HCT116 (cell line): Measurements from ENCODE around the gene SMC6.

Experiments
- CEBPB ChIP-seq: IDR thresholded peaks from 2 replicates; pipeline ENCODE4 v1.6.1; 2012; ENCODE audit warnings: low read depth
- EGR1 ChIP-seq: IDR thresholded peaks from 2 replicates; pipeline ENCODE4 v1.6.1; 2012; ENCODE audit warnings: low read depth
- EZH2 ChIP-seq: fragments of 200-600 bp; sonication (generic); IDR thresholded peaks from 2 replicates; pipeline ENCODE4 v1.6.1; 2017; ENCODE audit warnings: antibody characterized with exemption, mixed run types
- EZH2phosphoT487 ChIP-seq: fragments of 200-600 bp; IDR thresholded peaks from 2 replicates; pipeline ENCODE4 v1.6.1; 2018; ENCODE audit warnings: antibody characterized with exemption, borderline replicate concordance
- MAX ChIP-seq: IDR thresholded peaks from 2 replicates; pipeline ENCODE4 v1.6.1; 2012
- POLR2A ChIP-seq: IDR thresholded peaks from 2 replicates; pipeline ENCODE4 v1.7.0; 2011; ENCODE audit warnings: borderline replicate concordance; ENCODE audit not compliant: insufficient read depth, insufficient read length; ENCODE audit errors: extremely low read depth
- POLR2AphosphoS5 ChIP-seq: IDR thresholded peaks from 2 replicates; pipeline ENCODE4 v1.6.1; 2011; ENCODE audit warnings: mild to moderate bottlenecking, low read depth, low read length, moderate library complexity
- RAD21 ChIP-seq: IDR thresholded peaks from 2 replicates; pipeline ENCODE4 v1.6.1; 2012; ENCODE audit warnings: low read depth, mild to moderate bottlenecking
- REST ChIP-seq: IDR thresholded peaks from 2 replicates; pipeline ENCODE4 v1.6.1; 2012; ENCODE audit warnings: low read depth
- SIN3A ChIP-seq: IDR thresholded peaks from 2 replicates; pipeline ENCODE4 v1.6.1; 2012; ENCODE audit warnings: low read depth
- ZBTB33 ChIP-seq: IDR thresholded peaks from 2 replicates; pipeline ENCODE4 v1.6.1; 2011; ENCODE audit warnings: mild to moderate bottlenecking, low read length, moderate library complexity; ENCODE audit not compliant: insufficient replicate concordance; ENCODE audit errors: extremely low read depth
- ZNF274 ChIP-seq: fragments of 200-500 bp; sonication (Bioruptor generic); IDR thresholded peaks from 2 replicates; pipeline ENCODE4 v1.6.1; 2014; ENCODE audit warnings: mild to moderate bottlenecking, low read depth, low read length, inconsistent platforms
- TF ChIP-seq, protein P1 (sequence below): IDR thresholded peaks from 2 replicates; pipeline ENCODE4 v1.6.1; 2012
- TF ChIP-seq, protein P2 (sequence below), 3 experiments: fragments of 200-600 bp in 1 of 3; sonication (generic) in 1 of 3; IDR thresholded peaks in 2 of 3; conservative IDR thresholded peaks in 1 of 3; 2 replicates each; pipeline ENCODE4 v1.5.1; 2012 to 2017; ENCODE audit warnings: low read depth in 2 of 3, low read length in 2 of 3, antibody characterized with exemption in 1 of 3, borderline replicate concordance in 1 of 3, control low read depth in 1 of 3, mild to moderate bottlenecking in 1 of 3, mixed read lengths in 1 of 3, mixed run types in 1 of 3, moderate library complexity in 1 of 3; ENCODE audit not compliant: insufficient read depth in 1 of 3

- TF ChIP-seq EZH2 (no peak), SIN3A (no peak), POLR2A (no peak), RAD21 (no peak), ZNF274 (no peak), POLR2AphosphoS5 (no peak), EZH2phosphoT487 (no peak), CEBPB (no peak), MAX (no peak), EGR1 (no peak), REST (no peak), ZBTB33 (no peak)
- TF ChIP-seq, protein P1, sequence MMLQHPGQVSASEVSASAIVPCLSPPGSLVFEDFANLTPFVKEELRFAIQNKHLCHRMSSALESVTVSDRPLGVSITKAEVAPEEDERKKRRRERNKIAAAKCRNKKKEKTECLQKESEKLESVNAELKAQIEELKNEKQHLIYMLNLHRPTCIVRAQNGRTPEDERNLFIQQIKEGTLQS: no peak
- TF ChIP-seq, protein P2, sequence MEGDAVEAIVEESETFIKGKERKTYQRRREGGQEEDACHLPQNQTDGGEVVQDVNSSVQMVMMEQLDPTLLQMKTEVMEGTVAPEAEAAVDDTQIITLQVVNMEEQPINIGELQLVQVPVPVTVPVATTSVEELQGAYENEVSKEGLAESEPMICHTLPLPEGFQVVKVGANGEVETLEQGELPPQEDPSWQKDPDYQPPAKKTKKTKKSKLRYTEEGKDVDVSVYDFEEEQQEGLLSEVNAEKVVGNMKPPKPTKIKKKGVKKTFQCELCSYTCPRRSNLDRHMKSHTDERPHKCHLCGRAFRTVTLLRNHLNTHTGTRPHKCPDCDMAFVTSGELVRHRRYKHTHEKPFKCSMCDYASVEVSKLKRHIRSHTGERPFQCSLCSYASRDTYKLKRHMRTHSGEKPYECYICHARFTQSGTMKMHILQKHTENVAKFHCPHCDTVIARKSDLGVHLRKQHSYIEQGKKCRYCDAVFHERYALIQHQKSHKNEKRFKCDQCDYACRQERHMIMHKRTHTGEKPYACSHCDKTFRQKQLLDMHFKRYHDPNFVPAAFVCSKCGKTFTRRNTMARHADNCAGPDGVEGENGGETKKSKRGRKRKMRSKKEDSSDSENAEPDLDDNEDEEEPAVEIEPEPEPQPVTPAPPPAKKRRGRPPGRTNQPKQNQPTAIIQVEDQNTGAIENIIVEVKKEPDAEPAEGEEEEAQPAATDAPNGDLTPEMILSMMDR (IDR thresholded peaks at IDR 0.05 in 2 of 3, conservative IDR thresholded peaks at IDR 0.05 in 1 of 3; ENCODE audit: borderline replicate concordance in 1 of 3, insufficient read depth in 1 of 3, low read depth in 2 of 3, low read length in 2 of 3): no peak
These were observed 108.5 kb downstream of the SMC6 start for GRCh38 chr2:17644997-17645720.
